Panc1 (cell line): ENCODE measurements around the gene EPHA6. TPM values are rescaled to one million over a fixed set of nuclear protein-coding genes. Genes with fewer than 3 reads are reported as not detected.

Experiments
- ATAC-seq: fragments of 200-7000 bp; cut with Tn5 transposase; 2 replicates; pipeline ENCODE4 v1.9.1; 2020; ENCODE audit warnings: mild to moderate bottlenecking, moderate library complexity
- BruUV-seq: library from RNA; stranded (reverse); fragments of 400-500 nt; replicated peaks from 2 replicates; lab custom pipeline; 2021; lab: Mats Ljungman, UMichigan
- CTCF ChIA-PET: fragments of 300-600 bp; sonication (Branson Sonifier 250); formaldehyde crosslinking; loops from one replicate; lab custom pipeline; 2022; ENCODE audit warnings: antibody characterized with exemption; lab: Charles Lee
- POLR2A ChIA-PET: fragments of 300-600 bp; sonication (Branson Sonifier 250); formaldehyde crosslinking; loops from one replicate; lab custom pipeline; 2022; ENCODE audit warnings: antibody characterized with exemption; lab: Charles Lee
- DNase-seq: peaks from one replicate; pipeline ENCODE4 v3.0.0-alpha.2; 2010; ENCODE audit warnings: low read depth, low spot score
- H3K27ac ChIP-seq: 2 replicates; pipeline ENCODE4 v1.5.1; 2011; ENCODE audit warnings: mild to moderate bottlenecking, low read length, inconsistent platforms
- H3K27me3 ChIP-seq: fragments of 200-500 bp; sonication (Bioruptor generic); 2 replicates; pipeline ENCODE4 v1.6.0; 2014; ENCODE audit warnings: low read length, inconsistent platforms; ENCODE audit not compliant: control insufficient read depth, insufficient read depth
- H3K36me3 ChIP-seq: fragments of 200-500 bp; sonication (Bioruptor generic); 2 replicates; pipeline ENCODE4 v1.5.1; 2014; ENCODE audit warnings: inconsistent platforms, mild to moderate bottlenecking, low read length, moderate library complexity; ENCODE audit not compliant: control insufficient read depth, insufficient read depth
- H3K4me1 ChIP-seq: 2 replicates; pipeline ENCODE4 v1.5.1; 2011; ENCODE audit warnings: inconsistent platforms, mild to moderate bottlenecking, low read length, moderate library complexity; ENCODE audit not compliant: control insufficient read depth, insufficient read depth
- H3K4me3 ChIP-seq, 2 experiments: 2 replicates each; pipeline ENCODE4 v1.5.1; 2011 to 2012; ENCODE audit warnings: low read depth in 2 of 2, low read length in 2 of 2, mild to moderate bottlenecking in 2 of 2, inconsistent platforms in 1 of 2, moderate library complexity in 1 of 2
- H3K9me3 ChIP-seq: fragments of 200-500 bp; sonication (Bioruptor generic); 2 replicates; pipeline ENCODE4 v1.5.1; 2014; ENCODE audit warnings: low read depth, mild to moderate bottlenecking, inconsistent platforms, low read length, moderate library complexity; ENCODE audit not compliant: control insufficient read depth, insufficient read depth
- CTCF ChIP-seq: fragments of 450-650 bp; IDR thresholded peaks from 2 replicates; pipeline ENCODE4 v1.5.1; 2017; ENCODE audit warnings: mild to moderate bottlenecking
- POLR2AphosphoS5 ChIP-seq: IDR thresholded peaks from 2 replicates; pipeline ENCODE4 v1.6.1; 2012; ENCODE audit warnings: mild to moderate bottlenecking, low read depth, low read length, moderate library complexity
- REST ChIP-seq, 2 experiments: IDR thresholded peaks; 2 replicates each; pipeline ENCODE4 v1.6.1; 2011 to 2012; ENCODE audit warnings: low read depth in 2 of 2, control low read depth in 1 of 2, low read length in 1 of 2, mild to moderate bottlenecking in 1 of 2, moderate library complexity in 1 of 2; ENCODE audit not compliant: insufficient read depth in 1 of 2
- SIN3A ChIP-seq: IDR thresholded peaks from 2 replicates; pipeline ENCODE4 v1.6.1; 2012; ENCODE audit warnings: low read depth, mild to moderate bottlenecking, low read length, moderate library complexity, borderline replicate concordance; ENCODE audit not compliant: insufficient read depth
- TCF7L2 ChIP-seq: IDR thresholded peaks from 2 replicates; pipeline ENCODE4 v1.6.1; 2011; ENCODE audit warnings: mild to moderate bottlenecking, low read depth, low read length, inconsistent platforms
- in situ Hi-C: cut with HindIII; loops from 2 replicates; pipeline ENCODE4 v1.10.0; 2016; ENCODE audit warnings: low sequenced_read_pairs, low pct_unique_long_range_greater_than_20kb
- intact Hi-C: fragments of 100-400 bp; cut with micrococcal nuclease; formaldehyde crosslinking; loops from one replicate; pipeline ENCODE4 v1.10.0; 2022; ENCODE audit not compliant: unreplicated experiment
- total RNA-seq: library from RNA; stranded (reverse); gene quantifications from one replicate; pipeline ENCODE4 v1.2.1, GENCODE V29; 2021; ENCODE audit not compliant: unreplicated experiment

Gene EPHA6
- total RNA-seq, 1 experiment from 2014 or later = 0.57 TPM

GRCh38 chr3:97689111-97689510 lies 874.7 kb downstream of the EPHA6 start:
- ChIA-PET CTCF (no interaction called here), POLR2A (no interaction called here)
- ATAC-seq (no peak), DNase-seq (no peak)
- intact Hi-C loops = no loop called here
- TF ChIP-seq REST (IDR thresholded peaks at IDR 0.05; ENCODE audit: insufficient read depth in 1 of 2, low read depth in 2 of 2, low read length in 1 of 2) (no peak), SIN3A (no peak), TCF7L2 (no peak), POLR2AphosphoS5 (no peak), CTCF (no peak)
- H3K9me3 ChIP-seq = no peaks in the 10 kb centered on the region
- H3K4me3 ChIP-seq = no peak overlapping the region
- in situ Hi-C loops = no loop called here
- no peak overlapping the region for H3K27ac ChIP-seq
- no TSS peak for BruUV-seq
- no peaks in the 10 kb centered on the region for H3K27me3 ChIP-seq
- no peaks in the 10 kb centered on the region for H3K36me3 ChIP-seq
- no peaks in the 10 kb centered on the region for H3K4me1 ChIP-seq

GRCh38 chr3:97689962-97690361 lies 875.6 kb downstream of the EPHA6 start:
- Histone ChIP-seq H3K4me1 (no peaks in the 10 kb centered on the region), H3K27me3 (no peaks in the 10 kb centered on the region), H3K4me3 (no peak overlapping the region), H3K9me3 (no peaks in the 10 kb centered on the region), H3K27ac (no peak overlapping the region), H3K36me3 (no peaks in the 10 kb centered on the region)
- BruUV-seq = no TSS peak
- intact Hi-C loops (loop anchor here (10.0 kb wide), 1 partner anchor 55 kb away; no protein-coding TSS in a partner anchor), in situ Hi-C loops (no loop called here)
- DNase-seq = no peak
- ChIA-PET CTCF (no interaction called here), POLR2A (no interaction called here)
- TF ChIP-seq POLR2AphosphoS5 (no peak), REST (IDR thresholded peaks at IDR 0.05; ENCODE audit: insufficient read depth in 1 of 2, low read depth in 2 of 2, low read length in 1 of 2) (no peak), TCF7L2 (no peak), CTCF (no peak), SIN3A (no peak)
- no peak for ATAC-seq
